Brain microvascular endothelial cell (primary cell): ENCODE data around the gene MYBL2.
A peak's percentile ranks its signal among the peaks of the same experiment; 100 is the strongest.

Experiments used
- DNase-seq: peaks from one replicate; pipeline ENCODE4 v3.0.0-alpha.2; 2020
- H3K27ac ChIP-seq: fragments of 250-450 bp; sonication (Bioruptor Pico); 2 replicates; pipeline ENCODE4 v1.5.1; 2020; ENCODE audit warnings: mild to moderate bottlenecking, moderate library complexity
- H3K27me3 ChIP-seq: fragments of 250-450 bp; sonication (Bioruptor Pico); replicated peaks from 2 replicates; pipeline ENCODE4 v1.5.1; 2020; ENCODE audit warnings: mild to moderate bottlenecking
- H3K36me3 ChIP-seq: fragments of 250-450 bp; sonication (Bioruptor Pico); replicated peaks from 2 replicates; pipeline ENCODE4 v1.5.1; 2020; ENCODE audit warnings: mild to moderate bottlenecking
- H3K4me3 ChIP-seq: 2 replicates; pipeline ENCODE4 v1.5.1; 2011; ENCODE audit warnings: low read depth, mild to moderate bottlenecking, control low read depth, low read length, moderate library complexity
- in situ Hi-C: cut with HindIII; loops from 2 replicates; pipeline ENCODE4 v1.10.0; 2017; ENCODE audit warnings: low sequenced_read_pairs, low pct_ligation_motif_present
- TF ChIP-seq, protein P1 (sequence below): IDR thresholded peaks from 2 replicates; pipeline ENCODE4 v1.5.1; 2011; ENCODE audit warnings: low read depth, mild to moderate bottlenecking, moderate library complexity, low read length, control low read depth, inconsistent platforms; ENCODE audit errors: missing control alignments

MYBL2 gene

DNA sequence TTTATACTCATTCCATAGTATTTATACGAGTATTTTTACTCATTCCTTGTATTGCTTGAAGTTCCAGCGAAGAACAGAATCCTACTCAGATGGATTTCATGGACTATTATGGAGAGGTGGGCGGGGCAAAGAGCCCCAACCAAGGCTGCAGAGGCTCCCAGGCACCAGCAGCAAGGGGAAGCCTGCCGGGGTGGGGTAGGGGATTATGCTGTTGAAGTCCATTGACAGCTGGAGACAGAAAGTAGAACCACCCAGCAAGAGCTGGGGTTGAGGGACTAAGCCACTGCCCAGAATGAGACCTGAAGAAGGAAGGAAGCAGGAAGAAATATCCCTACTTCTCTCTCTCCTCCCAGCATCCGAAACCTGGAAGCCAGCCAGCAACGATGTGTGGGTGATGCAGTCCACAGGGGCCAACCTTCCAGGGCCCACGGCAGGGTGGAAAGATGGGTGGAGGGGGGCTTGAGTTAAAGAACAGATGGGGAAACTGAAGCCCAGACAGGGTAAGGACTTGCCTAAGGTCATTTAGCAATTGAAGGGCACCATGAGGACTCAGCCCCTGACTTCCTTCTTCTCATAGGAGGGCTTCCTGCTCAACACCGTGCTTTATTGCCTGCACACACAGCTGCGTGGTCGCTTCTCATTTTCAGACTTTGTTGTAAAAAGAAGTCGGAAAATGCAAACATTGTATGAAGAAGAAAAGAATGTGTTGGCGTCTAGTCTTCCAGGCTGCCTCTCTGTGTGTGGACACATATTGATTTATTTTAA lies 78.2 kb downstream of the MYBL2 start:
- TF ChIP-seq, protein P1, sequence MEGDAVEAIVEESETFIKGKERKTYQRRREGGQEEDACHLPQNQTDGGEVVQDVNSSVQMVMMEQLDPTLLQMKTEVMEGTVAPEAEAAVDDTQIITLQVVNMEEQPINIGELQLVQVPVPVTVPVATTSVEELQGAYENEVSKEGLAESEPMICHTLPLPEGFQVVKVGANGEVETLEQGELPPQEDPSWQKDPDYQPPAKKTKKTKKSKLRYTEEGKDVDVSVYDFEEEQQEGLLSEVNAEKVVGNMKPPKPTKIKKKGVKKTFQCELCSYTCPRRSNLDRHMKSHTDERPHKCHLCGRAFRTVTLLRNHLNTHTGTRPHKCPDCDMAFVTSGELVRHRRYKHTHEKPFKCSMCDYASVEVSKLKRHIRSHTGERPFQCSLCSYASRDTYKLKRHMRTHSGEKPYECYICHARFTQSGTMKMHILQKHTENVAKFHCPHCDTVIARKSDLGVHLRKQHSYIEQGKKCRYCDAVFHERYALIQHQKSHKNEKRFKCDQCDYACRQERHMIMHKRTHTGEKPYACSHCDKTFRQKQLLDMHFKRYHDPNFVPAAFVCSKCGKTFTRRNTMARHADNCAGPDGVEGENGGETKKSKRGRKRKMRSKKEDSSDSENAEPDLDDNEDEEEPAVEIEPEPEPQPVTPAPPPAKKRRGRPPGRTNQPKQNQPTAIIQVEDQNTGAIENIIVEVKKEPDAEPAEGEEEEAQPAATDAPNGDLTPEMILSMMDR, result no peak
- Histone ChIP-seq H3K27ac (no peak overlapping the region), H3K27me3 (no peaks in the 10 kb centered on the region), H3K36me3 (no peaks in the 10 kb centered on the region), H3K4me3 (no peak overlapping the region)
- DNase-seq, result no peak
- in situ Hi-C loops, result no loop called here

DNA sequence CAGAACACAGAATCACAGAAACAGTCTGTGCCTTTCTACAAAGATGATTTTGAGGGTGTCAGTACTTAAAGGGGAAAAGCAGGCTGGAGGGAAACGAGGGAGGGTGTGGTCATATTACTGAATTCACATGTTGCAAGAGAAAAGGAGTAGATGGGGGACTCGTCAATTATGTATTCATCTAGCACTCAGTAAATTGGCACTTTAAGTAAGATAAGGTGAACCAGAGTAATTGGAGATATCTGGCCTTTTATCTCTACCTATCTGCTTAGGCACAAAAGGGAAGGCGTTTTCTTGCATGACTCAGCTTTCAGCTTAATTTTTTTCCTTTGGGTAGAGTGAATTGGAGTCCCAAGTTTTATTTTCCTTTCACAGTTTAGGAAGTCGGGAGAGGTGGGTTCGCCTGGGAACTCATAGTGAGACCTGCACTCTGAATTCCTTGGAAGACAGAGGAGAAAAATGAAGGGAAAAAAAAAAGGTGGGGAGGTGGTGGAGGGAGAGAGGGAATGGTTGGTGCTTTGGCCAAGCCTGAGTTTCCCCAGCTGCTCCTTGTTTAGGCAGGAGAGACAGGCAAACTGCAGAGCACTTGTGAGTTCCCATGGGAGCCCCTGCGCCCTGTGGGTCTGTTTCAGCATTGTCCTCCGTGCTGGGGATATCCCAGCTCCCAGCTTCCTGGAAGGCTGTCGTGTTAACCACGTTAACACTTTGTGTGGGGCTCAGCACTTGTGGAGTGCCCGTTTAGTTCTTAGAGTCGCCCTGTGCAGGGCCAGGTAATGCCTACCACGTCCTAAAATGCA lies 79.6 kb downstream of the MYBL2 start:
- no peaks in the 10 kb centered on the region for H3K36me3 ChIP-seq
- in situ Hi-C loops, result no loop called here
- H3K27ac ChIP-seq, result no peak overlapping the region
- no peak for DNase-seq
- TF ChIP-seq, protein P1, result no peak
- H3K4me3 ChIP-seq, result no peak overlapping the region
- no peaks in the 10 kb centered on the region for H3K27me3 ChIP-seq

DNA sequence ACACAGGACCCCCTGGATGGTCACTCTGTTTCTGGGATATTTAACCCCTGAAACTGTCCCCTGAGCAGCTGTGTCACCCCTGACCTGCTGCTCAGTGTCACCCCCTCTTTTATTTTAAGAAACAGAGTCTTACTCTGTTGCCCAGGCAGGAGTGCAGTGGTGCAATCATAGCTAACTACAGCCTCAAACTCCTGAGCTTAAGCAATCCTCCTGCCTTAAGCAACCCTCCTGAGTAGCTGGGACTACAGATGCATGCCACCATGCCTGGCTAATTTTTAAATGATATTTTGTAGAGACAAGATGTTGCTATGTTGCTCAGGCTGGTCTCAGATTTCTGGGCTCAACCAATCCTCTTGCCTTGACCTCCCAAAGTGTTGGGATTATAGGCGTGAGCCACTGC lies 81.4 kb downstream of the MYBL2 start:
- Histone ChIP-seq H3K4me3 (no peak overlapping the region), H3K27me3 (no peaks in the 10 kb centered on the region), H3K27ac (no peak overlapping the region), H3K36me3 (no peaks in the 10 kb centered on the region)
- in situ Hi-C loops, result no loop called here
- DNase-seq, result no peak
- TF ChIP-seq, protein P1, result no peak

DNA sequence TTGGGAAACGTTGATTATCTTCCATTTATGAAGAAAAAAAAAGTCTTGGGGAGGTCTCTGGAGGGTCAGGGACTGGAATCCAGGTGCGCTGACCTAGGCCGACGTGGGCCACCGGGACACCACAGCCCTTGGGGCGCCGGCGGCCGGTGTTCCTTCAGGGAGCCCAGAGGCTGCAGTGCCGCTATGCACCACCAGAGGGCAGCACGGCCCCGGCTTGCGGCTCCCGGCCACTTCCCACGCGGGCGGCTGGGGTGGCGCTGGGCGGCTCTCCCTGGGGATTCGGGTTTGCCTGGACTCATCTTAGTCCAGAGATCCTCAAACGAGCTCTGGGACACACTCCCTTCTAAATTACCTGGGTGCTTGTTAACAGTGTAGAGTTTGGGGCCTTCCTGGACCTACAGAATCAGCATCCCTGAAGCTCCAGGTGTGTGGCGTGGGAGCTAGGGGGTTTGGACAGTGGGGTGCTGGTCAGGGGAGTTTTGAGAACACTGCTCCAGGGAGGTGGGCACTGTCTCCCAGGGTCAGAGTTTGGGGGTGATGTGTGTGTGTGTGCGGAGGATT lies 82.9 kb downstream of the MYBL2 start:
- in situ Hi-C loops, result no loop called here
- TF ChIP-seq, protein P1, result peak; percentile 86
- H3K27ac ChIP-seq, result no peak overlapping the region
- no peaks in the 10 kb centered on the region for H3K27me3 ChIP-seq
- peak; percentile 45 for DNase-seq
- no peak overlapping the region for H3K4me3 ChIP-seq
- no peaks in the 10 kb centered on the region for H3K36me3 ChIP-seq

DNA sequence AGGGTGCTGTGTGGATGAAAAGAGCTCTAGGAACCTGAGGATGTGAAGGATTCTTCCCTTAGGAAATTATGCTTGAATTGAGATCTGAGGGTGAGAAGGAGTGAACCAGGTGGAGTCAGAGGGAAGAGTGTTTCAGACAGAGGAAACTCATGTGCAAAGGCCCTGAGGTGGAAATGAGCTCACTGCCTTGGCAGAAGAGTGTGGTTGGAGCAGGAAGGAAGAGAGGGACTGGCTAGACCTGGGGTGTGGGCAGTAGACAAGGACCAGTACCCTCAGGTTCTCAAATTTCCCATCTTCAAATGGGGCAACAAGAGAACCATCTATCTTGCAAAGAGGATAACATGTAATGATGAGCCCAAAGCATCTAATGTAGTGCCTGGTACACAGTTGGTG lies 83.9 kb downstream of the MYBL2 start:
- no peaks in the 10 kb centered on the region for H3K27me3 ChIP-seq
- peak overlapping the region; percentile 8 for H3K27ac ChIP-seq
- H3K4me3 ChIP-seq, result no peak overlapping the region
- in situ Hi-C loops, result no loop called here
- no peak for DNase-seq
- TF ChIP-seq, protein P1, result no peak
- no peaks in the 10 kb centered on the region for H3K36me3 ChIP-seq
